Small intestine (tissue), 7 donors: ENCODE measurements around the gene TGM4. TPM values are rescaled to one million over a fixed set of nuclear protein-coding genes. Genes with fewer than 3 reads are reported as not detected.

Source experiments
- DNase-seq, 2 donors: peaks; one replicate each; pipeline versions ENCODE4 v3.0.0 to v3.0.0-alpha.2; 2013
- FAIRE-seq: peaks from 2 replicates; lab custom pipeline; 2012; peaks lifted over from hg19 to GRCh38; lab: Jason Lieb, UNC
- H3K27ac ChIP-seq, 3 donors: one replicate each; pipeline ENCODE4 v1.5.1; 2013; ENCODE audit warnings: low read length in 2 of 3, mild to moderate bottlenecking in 2 of 3, control low read depth in 1 of 3, inconsistent platforms in 1 of 3, low read depth in 1 of 3, moderate library complexity in 1 of 3
- H3K27me3 ChIP-seq, 3 donors: one replicate each; pipeline ENCODE4 v1.6.1; 2013; ENCODE audit warnings: low read length in 3 of 3, inconsistent platforms in 1 of 3; ENCODE audit not compliant: control insufficient read depth in 3 of 3, insufficient read depth in 3 of 3
- H3K36me3 ChIP-seq, 3 donors: one replicate each; pipeline ENCODE4 v1.6.1; 2013; ENCODE audit warnings: low read length in 3 of 3, inconsistent platforms in 1 of 3, low read depth in 1 of 3, mild to moderate bottlenecking in 1 of 3, moderate library complexity in 1 of 3; ENCODE audit not compliant: control insufficient read depth in 3 of 3, insufficient read depth in 2 of 3
- H3K4me1 ChIP-seq, 3 donors: one replicate each; pipeline ENCODE4 v1.6.1; 2013; ENCODE audit warnings: low read length in 2 of 3, inconsistent platforms in 1 of 3, low read depth in 1 of 3, mild to moderate bottlenecking in 1 of 3, moderate library complexity in 1 of 3; ENCODE audit not compliant: control insufficient read depth in 3 of 3, insufficient read depth in 2 of 3
- H3K4me3 ChIP-seq, 3 donors: one replicate each; pipeline ENCODE4 v1.5.1; 2013; ENCODE audit warnings: low read length in 3 of 3, control low read depth in 1 of 3, inconsistent platforms in 1 of 3, low read depth in 1 of 3, mild to moderate bottlenecking in 1 of 3, moderate library complexity in 1 of 3
- H3K9me3 ChIP-seq, 2 donors: one replicate each; pipeline ENCODE4 v1.6.1; 2013; ENCODE audit warnings: low read depth in 1 of 2, low read length in 1 of 2; ENCODE audit not compliant: control insufficient read depth in 2 of 2, insufficient read depth in 1 of 2
- WGBS, 3 donors: extraction: QIAGEN DNeasy Blood & Tissue Kit; methylation state at CpG; one replicate each; pipeline ENCODE4 v1.1.7; 2013; 5-methylcytosine and 5-hydroxymethylcytosine counted together
- polyA plus RNA-seq, 4 donors: library from polyadenylated mRNA; stranded (reverse) in 3 of 4; unstranded in 1 of 4; fragments of 200-250 nt in 3 of 4; fragments of 120-200 nt in 1 of 4; gene quantifications; one replicate each; pipeline versions ENCODE4 v1.2.1 to v1.2.3, GENCODE V29; 2013
- donor health status: healthy with polysubstance abuse.
- donor health status: control.
- donor health status: control.
- donor health status: Bipolar disorder and iron deficiency.
- donor health status: healthy.

Gene TGM4
- polyA plus RNA-seq, 4 donors: 0.04 TPM; not detected in 3

DNA sequence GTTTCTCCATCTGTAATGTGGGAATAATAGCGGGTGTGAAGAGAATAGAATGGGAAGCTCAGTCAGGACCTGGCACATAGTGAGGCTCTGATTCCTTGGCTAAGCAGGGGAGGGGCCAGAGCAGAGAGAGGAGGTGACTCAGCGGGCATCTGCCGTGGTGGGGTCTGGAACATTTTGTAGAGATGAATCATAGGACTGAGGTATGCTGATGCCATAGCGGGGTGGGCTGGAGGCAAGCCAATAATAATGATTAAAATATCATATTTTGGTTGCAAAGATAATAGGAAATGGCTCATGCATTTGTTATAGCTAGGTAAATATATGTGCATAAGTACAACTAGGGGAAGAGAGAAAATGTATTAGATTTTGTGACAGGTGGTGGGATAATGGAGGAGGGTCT lies 11.2 kb downstream of the TGM4 start:
- Histone ChIP-seq H3K36me3 (no peaks in the 10 kb centered on the region), H3K27ac (no peak overlapping the region), H3K4me1 (no peaks in the 10 kb centered on the region), H3K9me3 (peaks cover 0 to 5% of the 10 kb centered on the region in 2 donors), H3K27me3 (peaks cover 0 to 6% (median 0%) of the 10 kb centered on the region in 3 donors), H3K4me3 (no peak overlapping the region)
- 53 to 63% (median 59%) methylated on average over 4 of the region's 4 CpGs for WGBS, 3 donors
- no peak for FAIRE-seq
- DNase-seq: no peak

GRCh38 chr3:44886561-44886960 lies 12.2 kb downstream of the TGM4 start:
- H3K9me3 ChIP-seq: peaks cover 0 to 5% of the 10 kb centered on the region in 2 donors
- H3K27ac ChIP-seq: no peak overlapping the region
- 53 to 80% (median 71%) methylated on average over 3 of the region's 3 CpGs for WGBS, 3 donors
- FAIRE-seq: no peak
- peaks cover 0 to 6% (median 0%) of the 10 kb centered on the region in 3 donors for H3K27me3 ChIP-seq
- H3K4me3 ChIP-seq: no peak overlapping the region
- DNase-seq: no peak
- no peaks in the 10 kb centered on the region for H3K36me3 ChIP-seq
- no peaks in the 10 kb centered on the region for H3K4me1 ChIP-seq

DNA sequence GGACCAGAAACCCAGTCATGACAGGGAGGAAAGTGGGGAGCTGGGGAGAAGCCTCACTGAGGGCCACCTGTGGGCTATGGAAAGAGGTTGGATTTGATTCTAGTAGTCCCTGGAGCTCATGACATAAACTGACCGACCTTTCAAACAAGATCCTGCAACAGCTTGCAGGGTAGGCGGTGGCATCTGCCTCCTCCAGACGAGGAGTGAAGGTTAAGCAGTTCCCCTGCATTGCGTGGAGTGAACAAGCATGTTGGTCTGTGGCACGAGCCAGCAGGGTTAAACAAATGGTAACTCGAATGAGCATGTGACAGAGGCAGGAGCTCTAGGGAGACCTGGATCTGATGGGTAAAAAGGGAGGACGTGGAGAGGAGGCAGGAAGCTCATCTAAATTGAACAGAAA lies 12.7 kb downstream of the TGM4 start:
- Histone ChIP-seq H3K27ac (no peak overlapping the region), H3K4me3 (no peak overlapping the region), H3K9me3 (peaks cover 0 to 5% of the 10 kb centered on the region in 2 donors), H3K36me3 (no peaks in the 10 kb centered on the region), H3K4me1 (no peaks in the 10 kb centered on the region), H3K27me3 (peaks cover 0 to 6% (median 0%) of the 10 kb centered on the region in 3 donors)
- DNase-seq (no peak), FAIRE-seq (no peak)
- 63 to 73% (median 66%) methylated on average over 7 of the region's 7 CpGs for WGBS, 3 donors

DNA sequence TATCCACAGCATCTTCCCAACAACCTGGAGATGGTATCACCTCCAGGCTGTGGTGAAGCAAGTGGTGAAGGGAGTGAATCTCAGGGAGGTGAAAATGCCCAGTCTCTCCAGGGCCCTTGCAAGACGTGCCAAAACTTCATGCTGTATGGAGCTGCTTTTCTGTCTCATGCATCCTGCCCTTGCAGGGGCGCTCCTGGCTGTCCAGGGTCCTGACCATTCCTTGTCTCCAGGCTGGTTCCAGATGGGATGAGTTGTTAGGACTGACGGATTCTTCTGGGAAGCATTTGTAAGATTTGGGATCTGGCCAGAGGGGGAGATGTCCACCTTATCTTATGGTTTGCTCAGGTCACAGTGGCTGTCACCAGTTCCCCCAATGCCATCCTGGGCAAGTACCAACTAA lies 15.8 kb downstream of the TGM4 start:
- FAIRE-seq (no peak), DNase-seq (no peak)
- Histone ChIP-seq H3K36me3 (no peaks in the 10 kb centered on the region), H3K4me1 (no peaks in the 10 kb centered on the region), H3K9me3 (no peaks in the 10 kb centered on the region), H3K27me3 (peaks cover 0 to 3% (median 0%) of the 10 kb centered on the region in 3 donors), H3K4me3 (no peak overlapping the region), H3K27ac (no peak overlapping the region)
- 49 to 53% (median 53%) methylated on average over 3 of the region's 3 CpGs for WGBS, 3 donors

- 50 to 72% (median 62%) methylated on average over 3 of the region's 3 CpGs for WGBS, 3 donors
- Histone ChIP-seq H3K36me3 (no peaks in the 10 kb centered on the region), H3K4me3 (no peak overlapping the region), H3K4me1 (no peaks in the 10 kb centered on the region), H3K9me3 (no peaks in the 10 kb centered on the region), H3K27ac (no peak overlapping the region), H3K27me3 (peaks cover 0 to 3% (median 0%) of the 10 kb centered on the region in 3 donors)
- FAIRE-seq (no peak), DNase-seq (no peak)
Observed at GRCh38 chr3:44890852-44891251, 16.4 kb downstream of the TGM4 start.

- Histone ChIP-seq H3K36me3 (no peaks in the 10 kb centered on the region), H3K4me3 (no peak overlapping the region), H3K9me3 (no peaks in the 10 kb centered on the region), H3K4me1 (no peaks in the 10 kb centered on the region), H3K27ac (no peak overlapping the region), H3K27me3 (no peaks in the 10 kb centered on the region)
- WGBS, 3 donors: 70 to 74% (median 73%) methylated on average over 3 of the region's 3 CpGs
- no peak for FAIRE-seq
- DNase-seq: no peak
Observed at GRCh38 chr3:44892689-44893088, 18.3 kb downstream of the TGM4 start.

GRCh38 chr3:44893097-44893496 lies 18.7 kb downstream of the TGM4 start:
- Histone ChIP-seq H3K4me1 (no peaks in the 10 kb centered on the region), H3K9me3 (no peaks in the 10 kb centered on the region), H3K27ac (no peak overlapping the region), H3K4me3 (no peak overlapping the region), H3K27me3 (no peaks in the 10 kb centered on the region), H3K36me3 (no peaks in the 10 kb centered on the region)
- no peak for DNase-seq
- WGBS, 3 donors: 51 to 63% (median 57%) methylated on average over 2 of the region's 2 CpGs
- no peak for FAIRE-seq

DNA sequence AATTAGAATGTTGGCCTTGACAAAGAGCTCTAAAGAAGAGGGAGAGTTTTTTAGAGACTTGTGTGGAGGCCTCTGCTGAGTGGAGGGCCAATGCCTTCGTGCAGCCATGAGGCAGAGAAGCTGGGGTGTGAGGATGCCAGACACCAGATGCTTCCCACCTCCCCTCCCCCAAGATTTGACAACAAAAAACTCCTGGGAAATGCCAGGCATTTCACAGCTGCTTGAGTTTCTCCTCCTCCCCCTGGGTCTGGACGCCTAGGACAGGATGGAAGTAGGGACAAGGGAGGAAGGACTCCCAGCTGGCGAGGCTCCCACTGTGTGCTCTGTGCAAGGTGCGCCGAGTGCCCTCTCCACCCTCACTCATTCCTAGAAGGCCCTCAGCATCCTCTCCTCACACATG lies 20.1 kb downstream of the TGM4 start:
- Histone ChIP-seq H3K27ac (no peak overlapping the region), H3K9me3 (no peaks in the 10 kb centered on the region), H3K27me3 (peaks cover 0 to 2% (median 0%) of the 10 kb centered on the region in 3 donors), H3K4me3 (no peak overlapping the region), H3K4me1 (no peaks in the 10 kb centered on the region), H3K36me3 (no peaks in the 10 kb centered on the region)
- DNase-seq (no peak), FAIRE-seq (no peak)
- 49 to 68% (median 50%) methylated on average over 5 of the region's 5 CpGs for WGBS, 3 donors

- no peak for DNase-seq
- WGBS, 3 donors: 70 to 82% (median 72%) methylated on average over 2 of the region's 2 CpGs
- H3K27ac ChIP-seq: no peak overlapping the region
- H3K36me3 ChIP-seq: no peaks in the 10 kb centered on the region
- H3K9me3 ChIP-seq: no peaks in the 10 kb centered on the region
- no peak for FAIRE-seq
- peaks cover 0 to 2% (median 0%) of the 10 kb centered on the region in 3 donors for H3K27me3 ChIP-seq
- no peaks in the 10 kb centered on the region for H3K4me1 ChIP-seq
- no peak overlapping the region for H3K4me3 ChIP-seq
Observed at GRCh38 chr3:44896440-44896839, 22.0 kb downstream of the TGM4 start.
